ENCODE data around the gene DICER1.

The DICER1 gene

GRCh38 chr14:95073947-95074346, 83.4 kb downstream of the DICER1 start:
- in situ Hi-C loops (cut with MboI; ENCODE audit: low pct_unique_long_range_greater_than_20kb, low sequenced_read_pairs, unreplicated experiment), result no loop called here
- DNase-seq (ENCODE audit: low spot score), result no peak
- TF ChIP-seq CTCF (IDR thresholded peaks at IDR 0.05; ENCODE audit: extremely low read depth, insufficient read depth, missing control alignments), result no peak

GRCh38 chr14:95072310-95072905, 84.9 kb downstream of the DICER1 start:
- DNase-seq (ENCODE audit: low spot score), result no peak
- in situ Hi-C loops (cut with MboI; ENCODE audit: low pct_unique_long_range_greater_than_20kb, low sequenced_read_pairs, unreplicated experiment), result no loop called here
- TF ChIP-seq CTCF (IDR thresholded peaks at IDR 0.05; ENCODE audit: extremely low read depth, insufficient read depth, missing control alignments), result no peak

- in situ Hi-C loops (cut with MboI; ENCODE audit: low pct_unique_long_range_greater_than_20kb, low sequenced_read_pairs, unreplicated experiment), result no loop called here
- no peak for TF ChIP-seq CTCF (IDR thresholded peaks at IDR 0.05; ENCODE audit: extremely low read depth, insufficient read depth, missing control alignments)
- DNase-seq (ENCODE audit: low spot score), result no peak
Observed at GRCh38 chr14:95071649-95072280, 85.6 kb downstream of the DICER1 start.

GRCh38 chr14:95070748-95071435, 86.4 kb downstream of the DICER1 start:
- DNase-seq (ENCODE audit: low spot score), result no peak
- in situ Hi-C loops (cut with MboI; ENCODE audit: low pct_unique_long_range_greater_than_20kb, low sequenced_read_pairs, unreplicated experiment), result no loop called here
- TF ChIP-seq CTCF (IDR thresholded peaks at IDR 0.05; ENCODE audit: extremely low read depth, insufficient read depth, missing control alignments), result no peak

- in situ Hi-C loops (cut with MboI; ENCODE audit: low pct_unique_long_range_greater_than_20kb, low sequenced_read_pairs, unreplicated experiment), result no loop called here
- DNase-seq (ENCODE audit: low spot score), result no peak
- TF ChIP-seq CTCF (IDR thresholded peaks at IDR 0.05; ENCODE audit: extremely low read depth, insufficient read depth, missing control alignments), result no peak
Observed at GRCh38 chr14:95069547-95069946, 87.8 kb downstream of the DICER1 start.

GRCh38 chr14:95069018-95069417, 88.3 kb downstream of the DICER1 start:
- in situ Hi-C loops (cut with MboI; ENCODE audit: low pct_unique_long_range_greater_than_20kb, low sequenced_read_pairs, unreplicated experiment), result no loop called here
- TF ChIP-seq CTCF (IDR thresholded peaks at IDR 0.05; ENCODE audit: extremely low read depth, insufficient read depth, missing control alignments), result no peak
- no peak for DNase-seq (ENCODE audit: low spot score)
